GM12892 (cell line): Measurements from ENCODE around the gene DNTT.

ENCODE experiments used
- POLR2A ChIP-seq: IDR thresholded peaks from 2 replicates; pipeline ENCODE4 v1.6.1; 2011; ENCODE audit warnings: low read depth, low read length, control low read depth
- POLR2AphosphoS5 ChIP-seq: IDR thresholded peaks from 2 replicates; pipeline ENCODE4 v1.6.1; 2011; ENCODE audit warnings: low read depth, low read length, control low read depth

- TF ChIP-seq POLR2AphosphoS5 (no peak), POLR2A (no peak)
These were observed 6.7 kb upstream of the DNTT start for GRCh38 chr10:96297486-96297885.
